PC-9 (cell line): ENCODE measurements around the gene F8A3. TPM values are rescaled to one million over a fixed set of nuclear protein-coding genes. Genes with fewer than 3 reads are reported as not detected.
"Not testable (repeated sequence)": the region's sequence is repeated elsewhere in the genome, so short reads cannot be mapped to it uniquely, and the experiment has no call there.

Source experiments
- BruUV-seq: library from RNA; stranded (reverse); fragments of 400-500 nt; replicated peaks from 2 replicates; lab custom pipeline; 2021; lab: Mats Ljungman, UMichigan
- CTCF ChIA-PET: fragments of 300-600 bp; sonication (Branson Sonifier 250); formaldehyde crosslinking; loops from one replicate; lab custom pipeline; 2022; ENCODE audit warnings: antibody characterized with exemption; lab: Charles Lee
- POLR2A ChIA-PET: fragments of 300-600 bp; sonication (Branson Sonifier 250); formaldehyde crosslinking; loops from one replicate; lab custom pipeline; 2022; ENCODE audit warnings: antibody characterized with exemption; ENCODE audit not compliant: unreplicated experiment; lab: Charles Lee
- DNase-seq, 2 experiments: peaks; one replicate each; pipeline versions ENCODE4 v3.0.0 to v3.0.0-alpha.2; 2015 to 2022; ENCODE audit warnings: mixed read lengths in 1 of 2
- H2AFZ ChIP-seq: fragments of 200-600 bp; sonication (generic); 2 replicates; pipeline ENCODE4 v1.8.1; 2017; ENCODE audit warnings: antibody characterized with exemption
- H3F3A ChIP-seq: fragments of 200-600 bp; sonication (generic); 2 replicates; pipeline ENCODE4 v1.8.1; 2017; ENCODE audit warnings: antibody characterized with exemption, mild to moderate bottlenecking, low read depth; ENCODE audit not compliant: insufficient read depth
- H3K27ac ChIP-seq: fragments of 200-600 bp; sonication (generic); 2 replicates; pipeline ENCODE4 v1.6.1; 2016; ENCODE audit warnings: mixed run types
- H3K27me3 ChIP-seq: fragments of 200-600 bp; sonication (generic); 2 replicates; pipeline ENCODE4 v1.6.1; 2016; ENCODE audit warnings: low read depth, mixed run types; ENCODE audit not compliant: insufficient read depth
- H3K36me3 ChIP-seq: fragments of 200-600 bp; sonication (generic); 2 replicates; pipeline ENCODE4 v1.6.1; 2016; ENCODE audit warnings: low read depth, mixed run types
- H3K4me1 ChIP-seq: fragments of 200-600 bp; sonication (generic); replicated peaks from 2 replicates; pipeline ENCODE4 v1.6.1; 2016; ENCODE audit warnings: mixed run types; ENCODE audit not compliant: insufficient read depth
- H3K4me2 ChIP-seq: fragments of 200-600 bp; sonication (generic); 2 replicates; pipeline ENCODE4 v1.6.1; 2017; ENCODE audit warnings: mixed run types
- H3K4me3 ChIP-seq: fragments of 200-600 bp; sonication (generic); 2 replicates; pipeline ENCODE4 v1.6.1; 2016; ENCODE audit warnings: mixed run types
- H3K79me2 ChIP-seq: fragments of 200-600 bp; sonication (generic); 2 replicates; pipeline ENCODE4 v1.6.1; 2017; ENCODE audit warnings: low read depth, mixed run types
- H3K9me2 ChIP-seq: fragments of 200-600 bp; sonication (generic); 2 replicates; pipeline ENCODE4 v1.8.1; 2017; ENCODE audit warnings: mild to moderate bottlenecking; ENCODE audit not compliant: insufficient read depth
- H3K9me3 ChIP-seq: fragments of 200-600 bp; sonication (generic); 2 replicates; pipeline ENCODE4 v1.8.1; 2016; ENCODE audit warnings: low read depth; ENCODE audit not compliant: insufficient read depth
- H4K20me1 ChIP-seq: fragments of 200-600 bp; sonication (generic); 2 replicates; pipeline ENCODE4 v1.8.1; 2017; ENCODE audit not compliant: insufficient read depth
- EZH2 ChIP-seq: fragments of 200-600 bp; sonication (generic); IDR thresholded peaks from 2 replicates; pipeline ENCODE4 v1.8.0; 2017; ENCODE audit warnings: antibody characterized with exemption, low read depth
- intact Hi-C: fragments of 100-400 bp; cut with micrococcal nuclease; formaldehyde crosslinking; loops from one replicate; pipeline ENCODE4 v1.10.0; 2022; ENCODE audit not compliant: unreplicated experiment
- total RNA-seq: library from RNA; stranded (reverse); gene quantifications from 2 replicates; pipeline ENCODE4 v1.2.3, GENCODE V29; 2021
- TF ChIP-seq, protein P1 (sequence below): fragments of 200-600 bp; sonication (generic); conservative IDR thresholded peaks from 2 replicates; pipeline ENCODE4 v1.6.1; 2017; ENCODE audit warnings: mixed run types, antibody characterized with exemption, mild to moderate bottlenecking, moderate library complexity

The F8A3 gene
- total RNA-seq, 1 experiment from 2014 or later = 19.0 TPM

DNA sequence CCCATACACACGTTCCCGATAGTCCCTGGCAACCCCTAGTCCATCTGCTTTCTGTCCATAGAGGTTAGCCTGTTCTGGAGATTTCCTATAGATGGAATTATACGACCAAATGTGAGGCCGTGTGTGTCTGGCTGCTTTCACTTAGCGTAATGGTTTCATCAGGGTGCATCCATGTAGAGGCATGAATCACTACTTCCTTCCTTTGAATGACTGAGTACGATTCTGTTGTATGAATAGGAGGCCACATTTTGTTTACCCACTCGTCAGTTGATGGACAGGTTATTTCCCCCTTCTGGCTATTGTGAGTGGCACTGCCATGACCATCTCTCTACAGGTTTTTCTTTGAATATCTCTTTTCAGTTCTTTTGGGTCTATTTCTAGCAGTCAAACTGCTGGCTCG lies 2.1 kb upstream of the F8A3 start:
- intact Hi-C loops, H3K9me2 ChIP-seq, H3K27me3 ChIP-seq, H3K9me3 ChIP-seq, H3K36me3 ChIP-seq, DNase-seq, POLR2A ChIA-PET, CTCF ChIA-PET, H3K79me2 ChIP-seq, H3K27ac ChIP-seq, H3F3A ChIP-seq, H3K4me3 ChIP-seq, H2AFZ ChIP-seq, BruUV-seq, H3K4me1 ChIP-seq, H4K20me1 ChIP-seq, H3K4me2 ChIP-seq: not testable (repeated sequence)

DNA sequence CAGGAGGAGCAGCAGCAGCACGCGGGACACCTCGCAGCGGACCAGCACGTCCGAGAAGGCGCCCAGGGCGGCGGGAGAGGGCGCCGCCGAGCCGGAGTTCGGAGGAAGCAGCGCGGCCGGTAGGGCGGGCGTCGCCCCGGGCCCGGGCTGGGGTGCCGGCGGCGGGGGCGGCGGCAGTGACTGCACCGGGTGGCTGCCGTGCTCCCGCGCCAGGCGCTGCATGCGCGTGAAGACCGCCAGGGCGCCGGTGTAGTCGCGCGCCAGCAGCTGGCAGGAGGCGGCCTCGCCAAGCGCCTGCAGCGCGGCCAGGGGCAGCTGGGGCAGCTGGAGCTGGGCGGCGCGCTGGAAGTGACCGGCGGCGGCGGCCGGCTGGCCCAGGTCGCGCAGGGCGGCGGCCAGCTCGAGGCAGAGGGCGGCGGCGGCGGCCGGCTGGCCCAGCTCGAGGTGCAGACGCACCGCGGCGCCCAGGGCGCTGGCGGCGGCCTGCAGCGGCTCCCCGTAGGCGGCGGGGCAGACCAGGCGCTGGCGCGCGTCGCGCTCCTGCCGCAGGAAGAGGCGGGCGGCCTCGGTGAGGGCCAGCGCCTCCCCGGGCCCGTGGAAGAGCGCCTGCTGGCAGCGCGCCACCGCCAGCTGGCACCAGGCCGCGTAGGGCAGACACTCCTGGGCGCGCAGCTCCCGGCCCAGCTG lies 516 bp downstream of the F8A3 start:
- H3K4me1 ChIP-seq, H3K9me2 ChIP-seq, H3F3A ChIP-seq, POLR2A ChIA-PET, H3K27ac ChIP-seq, DNase-seq, H3K79me2 ChIP-seq, BruUV-seq, H3K4me3 ChIP-seq, intact Hi-C loops, H3K9me3 ChIP-seq, H4K20me1 ChIP-seq, H3K4me2 ChIP-seq, H2AFZ ChIP-seq, CTCF ChIA-PET, H3K36me3 ChIP-seq, H3K27me3 ChIP-seq: not testable (repeated sequence)

DNA sequence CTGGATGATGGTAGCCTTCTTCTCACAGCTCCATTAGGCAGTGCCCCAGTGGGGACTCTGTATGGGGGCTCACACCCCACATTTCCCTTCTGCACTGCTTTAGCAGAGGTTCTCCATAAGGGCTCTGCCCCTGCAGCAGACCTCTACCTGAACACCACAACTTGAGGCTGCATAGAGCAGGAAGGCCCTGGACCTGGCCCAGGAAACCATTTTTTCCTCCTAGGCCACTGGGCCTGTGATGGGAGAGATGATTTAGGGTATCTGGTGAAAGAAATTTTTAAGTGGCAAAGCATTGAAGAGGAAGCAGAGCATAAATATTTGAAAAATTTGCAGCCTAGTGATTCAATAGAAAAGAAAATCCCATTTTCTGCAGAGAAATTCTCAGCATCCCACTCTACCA lies 17.3 kb downstream of the F8A3 start:
- no peaks in the 10 kb centered on the region for H3K4me1 ChIP-seq
- CTCF ChIA-PET = no interaction called here
- intact Hi-C loops = no loop called here
- no peaks in the 10 kb centered on the region for H3K9me2 ChIP-seq
- no peak overlapping the region for H3K27ac ChIP-seq
- BruUV-seq = no TSS peak
- no peak overlapping the region for H2AFZ ChIP-seq
- no peaks in the 10 kb centered on the region for H3K79me2 ChIP-seq
- no peak for TF ChIP-seq EZH2
- TF ChIP-seq, protein P1, sequence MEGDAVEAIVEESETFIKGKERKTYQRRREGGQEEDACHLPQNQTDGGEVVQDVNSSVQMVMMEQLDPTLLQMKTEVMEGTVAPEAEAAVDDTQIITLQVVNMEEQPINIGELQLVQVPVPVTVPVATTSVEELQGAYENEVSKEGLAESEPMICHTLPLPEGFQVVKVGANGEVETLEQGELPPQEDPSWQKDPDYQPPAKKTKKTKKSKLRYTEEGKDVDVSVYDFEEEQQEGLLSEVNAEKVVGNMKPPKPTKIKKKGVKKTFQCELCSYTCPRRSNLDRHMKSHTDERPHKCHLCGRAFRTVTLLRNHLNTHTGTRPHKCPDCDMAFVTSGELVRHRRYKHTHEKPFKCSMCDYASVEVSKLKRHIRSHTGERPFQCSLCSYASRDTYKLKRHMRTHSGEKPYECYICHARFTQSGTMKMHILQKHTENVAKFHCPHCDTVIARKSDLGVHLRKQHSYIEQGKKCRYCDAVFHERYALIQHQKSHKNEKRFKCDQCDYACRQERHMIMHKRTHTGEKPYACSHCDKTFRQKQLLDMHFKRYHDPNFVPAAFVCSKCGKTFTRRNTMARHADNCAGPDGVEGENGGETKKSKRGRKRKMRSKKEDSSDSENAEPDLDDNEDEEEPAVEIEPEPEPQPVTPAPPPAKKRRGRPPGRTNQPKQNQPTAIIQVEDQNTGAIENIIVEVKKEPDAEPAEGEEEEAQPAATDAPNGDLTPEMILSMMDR = no peak
- H4K20me1 ChIP-seq = no peaks in the 10 kb centered on the region
- no peaks in the 10 kb centered on the region for H3K36me3 ChIP-seq
- no peak overlapping the region for H3K4me2 ChIP-seq
- H3F3A ChIP-seq = no peaks in the 10 kb centered on the region
- H3K27me3 ChIP-seq = no peaks in the 10 kb centered on the region
- POLR2A ChIA-PET = no interaction called here
- no peak overlapping the region for H3K4me3 ChIP-seq
- H3K9me3 ChIP-seq = no peaks in the 10 kb centered on the region
- no peak for DNase-seq

DNA sequence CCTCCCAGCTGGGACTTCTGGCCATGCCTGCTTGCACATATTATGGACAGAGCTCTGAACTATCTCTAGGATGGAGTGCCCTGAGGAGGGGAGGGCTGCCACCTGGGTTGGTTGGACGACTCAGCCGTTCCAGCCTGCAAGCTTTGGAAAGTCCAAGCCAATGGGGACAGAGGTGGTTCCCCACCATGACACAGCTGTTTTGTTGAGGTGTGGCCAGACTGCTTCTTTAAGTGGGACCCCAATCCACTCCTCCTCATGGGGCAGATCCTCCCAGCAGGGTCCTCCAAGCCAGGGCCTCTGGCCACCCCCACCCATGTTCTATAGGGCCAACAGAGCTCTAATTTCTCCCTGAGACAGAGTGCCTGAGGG lies 22.7 kb downstream of the F8A3 start:
- BruUV-seq = no TSS peak
- intact Hi-C loops = no loop called here
- H3K9me3 ChIP-seq = no peaks in the 10 kb centered on the region
- ChIA-PET CTCF (no interaction called here), POLR2A (no interaction called here)
- H3K9me2 ChIP-seq = no peaks in the 10 kb centered on the region
- no peak overlapping the region for H2AFZ ChIP-seq
- H3K36me3 ChIP-seq = no peaks in the 10 kb centered on the region
- no peaks in the 10 kb centered on the region for H3K79me2 ChIP-seq
- no peak overlapping the region for H3K27ac ChIP-seq
- no peak overlapping the region for H3K4me3 ChIP-seq
- no peak for TF ChIP-seq EZH2
- TF ChIP-seq, protein P1 = no peak
- DNase-seq = no peak
- H3K4me2 ChIP-seq = no peak overlapping the region
- H3F3A ChIP-seq = no peaks in the 10 kb centered on the region
- H3K27me3 ChIP-seq = no peaks in the 10 kb centered on the region
- H4K20me1 ChIP-seq = no peaks in the 10 kb centered on the region
- H3K4me1 ChIP-seq = no peaks in the 10 kb centered on the region
